Erythroblast (primary cell): Measurements from ENCODE around the gene NEGR1.

ENCODE experiments used
- GATA1 ChIP-seq: IDR thresholded peaks from 2 replicates; pipeline ENCODE4 v1.6.1; 2011; ENCODE audit warnings: low read depth, mild to moderate bottlenecking, control low read depth, low read length, moderate library complexity
- POLR2A ChIP-seq: IDR thresholded peaks from 2 replicates; pipeline ENCODE4 v1.6.1; 2011; ENCODE audit warnings: mild to moderate bottlenecking, low read length

DNA sequence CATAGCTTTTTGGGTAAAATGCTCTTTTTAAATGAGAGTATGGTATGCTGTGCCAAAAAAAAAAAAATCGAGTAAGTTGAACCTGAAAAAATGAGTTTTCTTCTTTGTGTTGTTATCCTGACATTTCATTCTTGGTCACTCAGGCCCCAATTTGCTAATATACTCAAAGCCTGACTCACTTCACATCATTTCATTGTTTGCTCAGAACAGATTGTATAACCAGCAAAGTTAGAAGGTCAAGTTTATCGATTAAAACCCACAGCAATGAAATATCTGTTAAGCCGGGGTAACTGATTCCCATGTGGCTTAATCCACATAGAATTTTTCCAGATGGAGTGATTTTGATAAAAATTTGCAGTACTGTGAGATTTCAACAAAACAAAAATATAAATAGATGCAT, 363.7 kb downstream of the NEGR1 start:
- TF ChIP-seq POLR2A, result no peak
- TF ChIP-seq GATA1, result no peak
